ENCODE measurements around the gene MBTD1.
"Not testable (repeated sequence)": the region's sequence is repeated elsewhere in the genome, so short reads cannot be mapped to it uniquely, and the experiment has no call there.

Gene MBTD1

GRCh38 chr17:51279183-51279582 is 19.3 kb upstream of the MBTD1 start:
- TF ChIP-seq CTCF (IDR thresholded peaks at IDR 0.05; ENCODE audit: low read depth, low read length, missing control alignments) = no peak
- DNase-seq (ENCODE audit: low read depth) = no peak
- no peak overlapping the region for H3K4me3 ChIP-seq (ENCODE audit: low read depth, low read length)

- no peak for DNase-seq (ENCODE audit: low read depth)
Observed at GRCh38 chr17:51275381-51275780, 15.5 kb upstream of the MBTD1 start.

GRCh38 chr17:51272812-51273211 is 13.0 kb upstream of the MBTD1 start:
- H3K4me3 ChIP-seq (ENCODE audit: low read depth, low read length) = no peak overlapping the region
- DNase-seq (ENCODE audit: low read depth) = no peak
- TF ChIP-seq CTCF (IDR thresholded peaks at IDR 0.05; ENCODE audit: low read depth, low read length, missing control alignments) = no peak

More at GRCh38 chr17:51275381-51275780, 15.5 kb upstream of the MBTD1 start:
- TF ChIP-seq CTCF (IDR thresholded peaks at IDR 0.05; ENCODE audit: low read depth, low read length, missing control alignments) = no peak
- no peak overlapping the region for H3K4me3 ChIP-seq (ENCODE audit: low read depth, low read length)

GRCh38 chr17:51270636-51271035 is 10.8 kb upstream of the MBTD1 start:
- no peak for TF ChIP-seq CTCF (IDR thresholded peaks at IDR 0.05; ENCODE audit: low read depth, low read length, missing control alignments)
- H3K4me3 ChIP-seq (ENCODE audit: low read depth, low read length) = no peak overlapping the region
- no peak for DNase-seq (ENCODE audit: low read depth)

GRCh38 chr17:51269991-51270390 is 10.1 kb upstream of the MBTD1 start:
- no peak overlapping the region for H3K4me3 ChIP-seq (ENCODE audit: low read depth, low read length)
- no peak for DNase-seq (ENCODE audit: low read depth)
- no peak for TF ChIP-seq CTCF (IDR thresholded peaks at IDR 0.05; ENCODE audit: low read depth, low read length, missing control alignments)

GRCh38 chr17:51264466-51264865 is 4.6 kb upstream of the MBTD1 start:
- DNase-seq (ENCODE audit: low read depth); H3K4me3 ChIP-seq (ENCODE audit: low read depth, low read length): not testable (repeated sequence)

- DNase-seq (ENCODE audit: low read depth) = no peak
- no peak for TF ChIP-seq CTCF (IDR thresholded peaks at IDR 0.05; ENCODE audit: low read depth, low read length, missing control alignments)
- no peak overlapping the region for H3K4me3 ChIP-seq (ENCODE audit: low read depth, low read length)
Observed at GRCh38 chr17:51263006-51263405, 3.2 kb upstream of the MBTD1 start.

Data from GM12864 (cell line).